ENCODE results near the gene SGCA.

DNA sequence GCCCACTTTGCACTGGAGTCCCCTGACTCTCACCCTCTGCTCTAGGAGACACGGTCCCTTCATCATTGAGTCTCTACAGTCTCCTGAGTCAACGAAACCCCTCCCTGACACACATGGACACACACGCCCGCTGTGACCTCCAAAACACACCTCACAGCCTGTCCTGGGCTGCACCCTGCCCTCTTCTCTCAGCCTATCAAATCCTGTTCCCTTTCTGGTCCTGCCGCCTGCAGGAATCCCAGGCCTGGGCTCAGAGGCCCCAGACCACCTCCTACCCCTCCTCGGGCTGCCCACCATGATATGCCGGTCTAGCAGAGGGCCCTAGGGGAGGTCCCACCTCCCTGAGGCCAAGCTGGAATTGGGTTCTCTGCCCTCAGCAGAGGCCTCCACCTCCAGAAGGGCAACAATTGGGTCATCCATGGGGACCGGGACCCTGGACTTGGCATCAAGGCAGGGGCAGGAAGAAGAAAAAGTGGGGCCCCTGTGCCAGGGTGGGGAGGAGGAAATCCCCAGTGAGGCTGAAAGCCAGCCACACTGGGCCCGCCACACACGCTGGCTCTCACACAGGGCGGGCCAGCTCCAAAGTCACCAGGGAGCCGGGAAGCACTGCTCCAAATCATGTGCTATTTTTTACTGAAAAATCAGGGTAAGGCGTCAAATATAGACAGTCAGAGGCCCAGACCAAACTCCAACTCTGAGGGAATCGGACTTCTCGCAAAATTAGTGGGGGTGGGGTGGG, 18.7 kb upstream of the SGCA start:
- TF ChIP-seq ZFP1 (CRISPR knock-in tag; IDR thresholded peaks at IDR 0.05) (no peak), TBL1XR1 (IDR thresholded peaks at IDR 0.05; ENCODE audit: low read length in 2 of 2) (no peak), ATF1 (CRISPR knock-in tag; IDR thresholded peaks at IDR 0.05) (no peak), ATF1 (tag; IDR thresholded peaks at IDR 0.05) (no peak), ZNF133 (CRISPR knock-in tag; IDR thresholded peaks at IDR 0.05) (no peak), SMARCB1 (IDR thresholded peaks at IDR 0.05; ENCODE audit: insufficient read length, low read depth) (no peak), HNRNPH1 (optimal IDR thresholded peaks at IDR 0.05; ENCODE audit: low read depth, low read length) (no peak), ZNF830 (CRISPR knock-in tag; IDR thresholded peaks at IDR 0.05) (no peak)
